GM19397 (cell line): ENCODE measurements around the gene BIRC2.
"Not testable (repeated sequence)": the region's sequence is repeated elsewhere in the genome, so short reads cannot be mapped to it uniquely, and the experiment has no call there.

Experiments used
- ATAC-seq: cut with Tn5 transposase; IDR thresholded peaks from one replicate; pipeline ENCODE4 v1.9.1; 2021; ENCODE audit warnings: mild to moderate bottlenecking, moderate library complexity; ENCODE audit not compliant: unreplicated experiment

The BIRC2 gene

GRCh38 chr11:102346748-102347461 lies at the start of gene BIRC2:
BIRC2 (plus strand) TSS chr11:102347214; CDS start chr11:102349855, 2,641 bp downstream.
- ATAC-seq: peak; percentile 93

- not testable (repeated sequence) for ATAC-seq
These were observed 46.2 kb upstream of the BIRC2 start for GRCh38 chr11:102300837-102301236.

GRCh38 chr11:102302241-102302640 lies 44.8 kb upstream of the BIRC2 start:
- ATAC-seq: no peak

- no peak for ATAC-seq
These were observed 42.3 kb upstream of the BIRC2 start for GRCh38 chr11:102304686-102305085.

- no peak for ATAC-seq
These were observed 41.5 kb upstream of the BIRC2 start for GRCh38 chr11:102305352-102306047.

GRCh38 chr11:102306048-102306597 lies 40.9 kb upstream of the BIRC2 start:
- no peak for ATAC-seq

- no peak for ATAC-seq
These were observed 39.9 kb upstream of the BIRC2 start for GRCh38 chr11:102306817-102307726.

GRCh38 chr11:102307727-102308038 lies 39.3 kb upstream of the BIRC2 start:
- no peak for ATAC-seq

- no peak for ATAC-seq
These were observed 37.1 kb upstream of the BIRC2 start for GRCh38 chr11:102309621-102310541.

- no peak for ATAC-seq
These were observed 34.3 kb upstream of the BIRC2 start for GRCh38 chr11:102312667-102313066.

- no peak for ATAC-seq
These were observed 33.6 kb upstream of the BIRC2 start for GRCh38 chr11:102313238-102313940.

- ATAC-seq: no peak
These were observed 32.2 kb upstream of the BIRC2 start for GRCh38 chr11:102314784-102315183.

GRCh38 chr11:102316346-102316904 lies 30.6 kb upstream of the BIRC2 start:
- no peak for ATAC-seq

- ATAC-seq: peak; percentile 81
These were observed 29.8 kb upstream of the BIRC2 start, which contains the start of gene BIRC3 for GRCh38 chr11:102317099-102317767. BIRC3 (plus strand) TSS chr11:102317484; CDS start chr11:102324510, 7,026 bp downstream.

- ATAC-seq: no peak
These were observed 29.3 kb upstream of the BIRC2 start for GRCh38 chr11:102317768-102318103.

- ATAC-seq: no peak
These were observed 28.5 kb upstream of the BIRC2 start for GRCh38 chr11:102318469-102318868.

GRCh38 chr11:102319544-102319943 lies 27.5 kb upstream of the BIRC2 start:
- no peak for ATAC-seq

- ATAC-seq: no peak
These were observed 26.8 kb upstream of the BIRC2 start for GRCh38 chr11:102320188-102320587.

GRCh38 chr11:102320679-102321078 lies 26.3 kb upstream of the BIRC2 start:
- no peak for ATAC-seq
